ENCODE results near the gene SYK. TPM values are rescaled to one million over a fixed set of nuclear protein-coding genes. Genes with fewer than 3 reads are reported as not detected.

The SYK gene
- total RNA-seq, 1 experiment from 2014 or later = 9.0 TPM

GRCh38 chr9:90830051-90830450, 28.4 kb downstream of the SYK start:
- Histone ChIP-seq H3K27ac (ENCODE audit: low read depth, low read length) (no peak overlapping the region), H3K27me3 (ENCODE audit: insufficient read depth, low read length) (0 out of 2 replicates have a peak, but pooled peaks cover 3% of the 10 kb centered on the region), H3K79me2 (ENCODE audit: insufficient read depth, low read length) (no peaks in the 10 kb centered on the region), H3K9me2 (ENCODE audit: insufficient read depth) (no peaks in the 10 kb centered on the region), H3K36me3 (ENCODE audit: control insufficient read depth in 1 of 2, insufficient read depth in 2 of 2, low read length in 2 of 2) (no peaks in the 10 kb centered on the region), H2AFZ (ENCODE audit: low read depth, low read length, poor library complexity, severe bottlenecking) (no peak overlapping the region), H4K20me1 (ENCODE audit: insufficient read depth) (no peaks in the 10 kb centered on the region), H3K9ac (ENCODE audit: low read length) (no peak overlapping the region), H3K9me3 (ENCODE audit: control insufficient read depth in 1 of 2, insufficient read depth in 1 of 2, low read depth in 1 of 2, low read length in 2 of 2) (no peaks in the 10 kb centered on the region), H3K4me2 (ENCODE audit: low read length) (no peak overlapping the region), H3K4me3 (replicated peaks in 1 of 2; ENCODE audit: low read depth in 1 of 2, low read length in 2 of 2) (no peak overlapping the region), H3K4me1 (ENCODE audit: control insufficient read depth in 1 of 2, insufficient read depth in 2 of 2, low read length in 2 of 2) (no peaks in the 10 kb centered on the region)
- ChIA-PET CTCF (no interaction called here), RAD21 (ENCODE audit: low non-redundant PET in 1 of 2, low total read pairs in 2 of 2, uncharacterized antibody in 2 of 2, unreplicated experiment in 2 of 2) (no interaction called here), POLR2A (no interaction called here)
- DNase-seq (ENCODE audit: low read depth, low spot score) (no peak), ATAC-seq (no peak)
- intact Hi-C loops (cut with micrococcal nuclease) = no loop called here
- TF ChIP-seq POLR2AphosphoS5 (IDR thresholded peaks at IDR 0.05; ENCODE audit: low read depth, low read length) (no peak), YY1 (IDR thresholded peaks at IDR 0.05; ENCODE audit: extremely low read depth, insufficient replicate concordance, low read depth, low read length) (no peak), EZH2 (IDR thresholded peaks at IDR 0.05) (no peak), MAX (IDR thresholded peaks at IDR 0.05) (no peak), EZH2phosphoT487 (IDR thresholded peaks at IDR 0.05; ENCODE audit: borderline replicate concordance) (no peak), EGR1 (IDR thresholded peaks at IDR 0.05; ENCODE audit: low read depth) (no peak), ELF1 (IDR thresholded peaks at IDR 0.05; ENCODE audit: borderline replicate concordance, low read depth) (no peak), SIN3A (IDR thresholded peaks at IDR 0.05; ENCODE audit: low read depth) (no peak)
- BruUV-seq (replicated peaks) = no TSS peak

- ChIA-PET POLR2A (no interaction called here), CTCF (no interaction called here), RAD21 (ENCODE audit: low non-redundant PET in 1 of 2, low total read pairs in 2 of 2, uncharacterized antibody in 2 of 2, unreplicated experiment in 2 of 2) (no interaction called here)
- Histone ChIP-seq H3K27me3 (ENCODE audit: insufficient read depth, low read length) (no peaks in the 10 kb centered on the region), H3K79me2 (ENCODE audit: insufficient read depth, low read length) (no peaks in the 10 kb centered on the region), H2AFZ (ENCODE audit: low read depth, low read length, poor library complexity, severe bottlenecking) (no peak overlapping the region), H4K20me1 (ENCODE audit: insufficient read depth) (no peaks in the 10 kb centered on the region), H3K9ac (ENCODE audit: low read length) (no peak overlapping the region), H3K4me2 (ENCODE audit: low read length) (no peak overlapping the region), H3K27ac (ENCODE audit: low read depth, low read length) (no peak overlapping the region), H3K9me3 (ENCODE audit: control insufficient read depth in 1 of 2, insufficient read depth in 1 of 2, low read depth in 1 of 2, low read length in 2 of 2) (no peaks in the 10 kb centered on the region), H3K4me1 (ENCODE audit: control insufficient read depth in 1 of 2, insufficient read depth in 2 of 2, low read length in 2 of 2) (no peaks in the 10 kb centered on the region), H3K36me3 (ENCODE audit: control insufficient read depth in 1 of 2, insufficient read depth in 2 of 2, low read length in 2 of 2) (no peaks in the 10 kb centered on the region), H3K9me2 (ENCODE audit: insufficient read depth) (no peaks in the 10 kb centered on the region), H3K4me3 (replicated peaks in 1 of 2; ENCODE audit: low read depth in 1 of 2, low read length in 2 of 2) (no peak overlapping the region)
- intact Hi-C loops (cut with micrococcal nuclease) = no loop called here
- DNase-seq (ENCODE audit: low read depth, low spot score) (no peak), ATAC-seq (no peak)
- no peak for TF ChIP-seq MAX (IDR thresholded peaks at IDR 0.05)
- no peak for TF ChIP-seq RAD21 (IDR thresholded peaks at IDR 0.05; ENCODE audit: low read depth)
- TF ChIP-seq ZNF274 (IDR thresholded peaks at IDR 0.05; ENCODE audit: low read depth, low read length) = no peak
- no peak for TF ChIP-seq POLR2AphosphoS5 (IDR thresholded peaks at IDR 0.05; ENCODE audit: low read depth, low read length)
- no peak for TF ChIP-seq YY1 (IDR thresholded peaks at IDR 0.05; ENCODE audit: extremely low read depth, insufficient replicate concordance, low read depth, low read length)
- TF ChIP-seq CTCF (IDR thresholded peaks at IDR 0.05 in 2 of 3, conservative IDR thresholded peaks at IDR 0.05 in 1 of 3; ENCODE audit: borderline replicate concordance in 1 of 3, insufficient read depth in 1 of 3, low read depth in 2 of 3, low read length in 2 of 3) = no peak
- no peak for TF ChIP-seq EZH2phosphoT487 (IDR thresholded peaks at IDR 0.05; ENCODE audit: borderline replicate concordance)
- no peak for TF ChIP-seq SRF (IDR thresholded peaks at IDR 0.05; ENCODE audit: low read depth)
- TF ChIP-seq EGR1 (IDR thresholded peaks at IDR 0.05; ENCODE audit: low read depth) = no peak
- no peak for TF ChIP-seq SIN3A (IDR thresholded peaks at IDR 0.05; ENCODE audit: low read depth)
- TF ChIP-seq FOSL1 (IDR thresholded peaks at IDR 0.05; ENCODE audit: low read depth) = no peak
- TF ChIP-seq ATF3 (IDR thresholded peaks at IDR 0.05) = no peak
- BruUV-seq (replicated peaks) = no TSS peak
Measured at GRCh38 chr9:90830977-90831376, 29.4 kb downstream of the SYK start.

All from HCT116 (cell line).